Nephron progenitor cell (in vitro differentiated cells): ENCODE results near the gene ESPL1.

ENCODE experiments used
- DNase-seq: peaks from one replicate; pipeline ENCODE4 v3.0.0; 2021
- H3K27ac Mint-ChIP-seq: 2 replicates; pipeline ENCODE4 v1.8.0; 2021; ENCODE audit warnings: mild to moderate bottlenecking, moderate library complexity, mixed read lengths
- H3K27me3 Mint-ChIP-seq: 2 replicates; pipeline ENCODE4 v1.8.0; 2021; ENCODE audit warnings: mild to moderate bottlenecking, low read depth, mixed read lengths; ENCODE audit not compliant: poor library complexity
- H3K36me3 Mint-ChIP-seq: 2 replicates; pipeline ENCODE4 v1.8.0; 2021; ENCODE audit warnings: low read depth, mixed read lengths
- H3K4me1 Mint-ChIP-seq: 2 replicates; pipeline ENCODE4 v1.8.0; 2021; ENCODE audit warnings: mixed read lengths
- H3K4me3 Mint-ChIP-seq: 2 replicates; pipeline ENCODE4 v1.8.0; 2021; ENCODE audit warnings: mild to moderate bottlenecking, moderate library complexity, mixed read lengths
- H3K9me3 Mint-ChIP-seq: 2 replicates; pipeline ENCODE4 v1.8.0; 2021; ENCODE audit warnings: mild to moderate bottlenecking, moderate library complexity, mixed read lengths
- TF ChIP-seq, protein P1 (sequence below): fragments of 200-600 bp; sonication (generic); IDR thresholded peaks from 2 replicates; pipeline ENCODE4 v1.5.0; 2021; ENCODE audit warnings: antibody characterized with exemption

ESPL1 gene

DNA sequence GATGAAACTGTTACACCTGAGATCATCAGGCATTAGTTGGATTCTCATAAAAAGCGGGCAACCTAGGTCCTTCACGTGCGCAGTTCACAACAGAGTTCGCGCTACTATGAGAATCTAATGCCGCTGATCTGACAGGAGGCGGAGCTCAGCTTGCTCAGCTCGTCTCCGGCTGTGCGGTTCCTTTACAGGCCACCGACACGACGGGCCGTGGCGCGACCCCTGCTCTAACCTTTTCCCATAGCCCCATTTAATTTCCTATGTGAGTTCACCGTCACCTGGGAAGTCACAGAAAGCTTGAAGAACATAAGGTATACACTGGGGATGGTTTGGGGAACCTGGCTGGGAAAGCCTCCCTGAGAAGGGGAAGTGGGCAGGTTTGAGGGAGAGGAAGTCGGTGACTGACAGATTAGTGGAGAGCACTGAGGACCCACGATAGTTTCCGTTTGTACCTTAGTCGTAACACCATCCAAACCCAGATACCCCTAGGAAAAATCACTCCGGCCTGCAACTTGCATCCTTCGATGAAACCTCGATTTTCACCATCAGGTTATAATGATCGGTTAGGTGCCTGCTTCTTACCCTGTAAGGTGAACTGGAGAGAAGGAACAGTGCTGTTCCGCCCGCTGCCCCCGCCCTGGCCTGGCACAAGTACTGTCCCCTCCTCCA, 56.1 kb downstream of the ESPL1 start:
- H3K9me3 Mint-ChIP-seq, result no peaks in the 10 kb centered on the region
- TF ChIP-seq, protein P1, sequence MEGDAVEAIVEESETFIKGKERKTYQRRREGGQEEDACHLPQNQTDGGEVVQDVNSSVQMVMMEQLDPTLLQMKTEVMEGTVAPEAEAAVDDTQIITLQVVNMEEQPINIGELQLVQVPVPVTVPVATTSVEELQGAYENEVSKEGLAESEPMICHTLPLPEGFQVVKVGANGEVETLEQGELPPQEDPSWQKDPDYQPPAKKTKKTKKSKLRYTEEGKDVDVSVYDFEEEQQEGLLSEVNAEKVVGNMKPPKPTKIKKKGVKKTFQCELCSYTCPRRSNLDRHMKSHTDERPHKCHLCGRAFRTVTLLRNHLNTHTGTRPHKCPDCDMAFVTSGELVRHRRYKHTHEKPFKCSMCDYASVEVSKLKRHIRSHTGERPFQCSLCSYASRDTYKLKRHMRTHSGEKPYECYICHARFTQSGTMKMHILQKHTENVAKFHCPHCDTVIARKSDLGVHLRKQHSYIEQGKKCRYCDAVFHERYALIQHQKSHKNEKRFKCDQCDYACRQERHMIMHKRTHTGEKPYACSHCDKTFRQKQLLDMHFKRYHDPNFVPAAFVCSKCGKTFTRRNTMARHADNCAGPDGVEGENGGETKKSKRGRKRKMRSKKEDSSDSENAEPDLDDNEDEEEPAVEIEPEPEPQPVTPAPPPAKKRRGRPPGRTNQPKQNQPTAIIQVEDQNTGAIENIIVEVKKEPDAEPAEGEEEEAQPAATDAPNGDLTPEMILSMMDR, result no peak
- no peaks in the 10 kb centered on the region for H3K36me3 Mint-ChIP-seq
- peaks cover 70% of the 10 kb centered on the region for H3K4me1 Mint-ChIP-seq
- peaks cover 9% of the 10 kb centered on the region for H3K27me3 Mint-ChIP-seq
- peak overlapping the region; percentile 95 for H3K27ac Mint-ChIP-seq
- H3K4me3 Mint-ChIP-seq, result peak overlapping the region; percentile 76
- DNase-seq, result peak; percentile 44

DNA sequence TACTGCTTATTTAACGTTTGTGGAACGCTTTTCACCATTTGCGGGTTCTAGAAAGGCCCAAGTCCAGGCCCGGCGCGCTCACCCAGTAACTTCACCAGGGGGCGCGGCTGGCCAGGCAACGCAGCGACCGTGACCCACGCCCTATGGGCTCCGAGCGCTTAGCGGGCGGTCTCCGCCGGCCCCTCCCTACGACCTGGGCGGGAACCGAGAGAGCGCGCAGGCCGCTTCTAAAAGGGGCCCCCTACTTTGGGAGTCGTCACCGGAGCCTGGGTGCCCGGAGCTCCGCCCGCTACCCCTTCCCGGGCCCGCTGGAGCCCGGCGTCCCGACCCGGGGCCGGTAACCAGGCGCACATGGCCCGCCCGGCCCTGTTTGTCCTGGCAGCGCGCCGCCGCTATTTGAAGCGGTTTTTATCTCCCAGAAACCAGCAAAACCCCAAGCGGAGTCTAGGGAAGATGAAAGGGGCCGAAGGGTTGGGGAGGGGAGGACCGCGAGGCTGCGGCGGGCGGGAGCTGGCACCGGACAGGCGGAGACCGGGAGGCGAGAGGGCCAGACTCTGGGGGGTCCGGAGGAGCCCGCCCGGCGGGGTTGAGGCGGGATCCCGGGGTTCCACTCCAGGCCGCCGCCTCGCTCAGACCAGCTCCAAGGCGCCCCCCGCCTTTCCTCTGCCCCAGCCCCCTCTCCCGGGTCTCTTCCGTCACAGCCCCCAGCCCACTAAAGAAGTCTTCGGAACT, 56.8 kb downstream of the ESPL1 start:
- peak; percentile 89 for DNase-seq
- Mint-ChIP-seq H3K4me1 (peaks cover 72% of the 10 kb centered on the region), H3K36me3 (no peaks in the 10 kb centered on the region), H3K9me3 (no peaks in the 10 kb centered on the region), H3K4me3 (peak overlapping the region; percentile 76), H3K27ac (peak overlapping the region; percentile 93), H3K27me3 (peaks cover 9% of the 10 kb centered on the region)
- TF ChIP-seq, protein P1, result peak; percentile 64

DNA sequence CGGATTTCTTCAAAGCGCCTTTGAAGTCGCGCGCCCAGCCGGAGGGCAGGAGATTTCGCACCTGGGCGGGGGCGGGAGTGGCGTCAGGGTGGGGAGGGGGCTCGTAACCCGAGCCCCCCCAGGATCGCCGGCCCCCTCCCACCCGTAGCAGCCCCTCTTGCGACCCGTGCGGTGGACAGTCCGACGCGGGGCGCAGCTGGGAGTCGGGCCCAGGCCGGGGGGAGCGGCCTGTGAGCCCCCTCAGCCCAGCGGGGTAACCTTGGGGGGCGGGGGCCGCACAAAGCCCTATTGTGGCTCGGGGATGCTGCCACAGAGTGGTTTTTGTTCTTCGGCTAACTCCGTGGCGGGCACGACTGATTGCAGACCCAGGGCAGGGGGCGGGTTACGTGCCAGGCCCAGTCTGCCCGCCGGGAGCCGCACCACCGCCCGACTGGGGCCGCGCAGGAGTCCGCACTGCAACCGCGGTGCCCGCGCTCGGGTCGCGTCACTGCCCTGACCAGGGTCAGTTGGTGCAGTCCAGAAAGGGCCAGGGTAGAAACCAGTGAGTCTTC, 57.5 kb downstream of the ESPL1 start:
- Mint-ChIP-seq H3K27me3 (peaks cover 14% of the 10 kb centered on the region), H3K4me1 (peaks cover 66% of the 10 kb centered on the region), H3K27ac (peak overlapping the region; percentile 75), H3K36me3 (no peaks in the 10 kb centered on the region), H3K9me3 (no peaks in the 10 kb centered on the region), H3K4me3 (peak overlapping the region; percentile 84)
- TF ChIP-seq, protein P1, result no peak
- peak; percentile 54 for DNase-seq

DNA sequence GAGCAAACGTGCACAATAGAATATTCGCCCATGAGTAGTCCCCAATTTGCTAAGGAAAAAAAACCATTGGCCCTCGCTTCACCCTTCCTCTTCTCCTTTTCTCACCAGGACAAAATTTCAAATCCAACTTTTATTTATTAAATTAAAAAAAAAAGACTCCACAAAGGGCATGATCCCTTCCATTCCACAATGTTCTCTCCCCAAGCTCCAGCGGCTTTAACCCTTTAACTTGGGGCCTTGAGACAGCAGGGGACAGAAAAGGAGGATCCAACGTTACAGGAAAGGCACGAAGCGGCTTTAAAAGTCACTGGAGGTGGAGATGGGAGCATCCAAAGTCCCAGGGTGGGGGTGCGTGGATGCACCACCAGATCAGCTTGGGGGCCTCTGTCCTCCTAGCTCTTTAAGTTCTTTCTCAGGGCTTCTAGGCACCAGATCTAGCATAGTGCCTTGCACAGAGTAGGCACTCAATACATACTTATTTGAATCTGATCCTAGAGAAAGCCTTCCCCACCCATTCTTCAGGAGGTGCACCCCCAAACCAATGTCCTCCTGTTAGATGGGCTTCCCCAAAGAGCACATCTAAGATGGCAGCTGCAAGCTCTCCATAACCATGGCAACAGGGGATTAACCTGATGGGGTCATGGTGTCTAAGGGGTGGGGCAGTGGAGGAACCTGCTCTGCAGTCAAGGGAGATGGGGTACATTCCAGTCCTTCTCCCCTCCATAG, 58.5 kb downstream of the ESPL1 start:
- H3K27ac Mint-ChIP-seq, result no peak overlapping the region
- TF ChIP-seq, protein P1, result no peak

DNA sequence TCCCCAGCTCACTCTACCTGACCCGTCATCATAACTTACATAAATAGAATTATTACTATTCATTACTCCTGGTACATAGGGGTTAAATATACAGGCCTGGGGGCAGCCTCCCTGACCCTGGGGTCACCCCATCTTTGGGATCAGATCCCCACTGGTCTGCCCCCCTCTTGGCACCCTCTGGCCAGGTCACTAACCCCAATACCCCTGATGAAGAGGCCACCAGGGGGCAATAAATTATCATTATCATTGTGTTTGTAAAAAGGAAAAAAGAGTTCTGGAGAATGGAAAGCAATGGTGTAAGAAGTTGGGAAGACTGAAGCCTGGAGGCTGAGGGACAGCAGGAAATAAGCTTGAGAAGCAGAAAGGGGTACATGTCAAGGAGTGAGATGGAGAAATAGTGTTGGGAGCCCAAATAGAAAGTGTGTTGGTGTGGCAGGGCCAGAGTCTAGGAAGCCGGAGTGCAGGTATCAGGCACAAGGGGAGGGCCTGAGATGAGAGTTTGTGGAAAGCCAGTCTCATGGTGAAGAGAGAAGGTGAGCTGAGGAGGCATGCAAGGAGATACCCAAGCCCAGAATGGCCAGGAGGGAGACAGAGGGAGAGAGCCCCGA, 59.4 kb downstream of the ESPL1 start:
- DNase-seq, result no peak
- no peaks in the 10 kb centered on the region for H3K36me3 Mint-ChIP-seq
- H3K27ac Mint-ChIP-seq, result peak overlapping the region; percentile 27
- H3K9me3 Mint-ChIP-seq, result no peaks in the 10 kb centered on the region
- H3K4me1 Mint-ChIP-seq, result peaks cover 55% of the 10 kb centered on the region
- peak overlapping the region; percentile 84 for H3K4me3 Mint-ChIP-seq
- TF ChIP-seq, protein P1, result no peak
- peaks cover 9% of the 10 kb centered on the region for H3K27me3 Mint-ChIP-seq

More for the DNA sequence above, 58.5 kb downstream of the ESPL1 start:
- no peaks in the 10 kb centered on the region for H3K9me3 Mint-ChIP-seq
- H3K27me3 Mint-ChIP-seq, result peaks cover 13% of the 10 kb centered on the region
- DNase-seq, result no peak
- H3K4me1 Mint-ChIP-seq, result peaks cover 55% of the 10 kb centered on the region
- H3K4me3 Mint-ChIP-seq, result peak overlapping the region; percentile 84
- H3K36me3 Mint-ChIP-seq, result no peaks in the 10 kb centered on the region
